KMS-11 (cell line): ENCODE data around the gene PDE2A.

ENCODE experiments used
- H2AFZ ChIP-seq: fragments of 200-600 bp; sonication (generic); 2 replicates; pipeline ENCODE4 v1.6.1; 2016; ENCODE audit warnings: antibody characterized with exemption, mixed run types, low read depth
- H3K27ac ChIP-seq: fragments of 200-600 bp; sonication (generic); 2 replicates; pipeline ENCODE4 v1.6.1; 2016; ENCODE audit warnings: mild to moderate bottlenecking, mixed run types
- H3K27me3 ChIP-seq: fragments of 200-600 bp; sonication (generic); 2 replicates; pipeline ENCODE4 v1.6.1; 2017; ENCODE audit warnings: mild to moderate bottlenecking, low read depth, mixed run types, moderate library complexity; ENCODE audit not compliant: insufficient read depth
- H3K36me3 ChIP-seq: fragments of 200-600 bp; sonication (generic); 2 replicates; pipeline ENCODE4 v1.6.1; 2017; ENCODE audit warnings: mild to moderate bottlenecking, mixed run types; ENCODE audit not compliant: insufficient read depth
- H3K4me1 ChIP-seq: fragments of 200-600 bp; sonication (generic); 2 replicates; pipeline ENCODE4 v1.6.1; 2016; ENCODE audit warnings: mild to moderate bottlenecking, low read depth, mixed run types; ENCODE audit not compliant: poor library complexity, severe bottlenecking
- H3K4me2 ChIP-seq: fragments of 200-600 bp; sonication (generic); 2 replicates; pipeline ENCODE4 v1.7.0; 2016; ENCODE audit warnings: mild to moderate bottlenecking, mixed run types
- H3K4me3 ChIP-seq: fragments of 200-600 bp; sonication (generic); IDR thresholded peaks from 2 replicates; pipeline ENCODE4 v1.6.1; 2017; ENCODE audit warnings: low read depth, low read length, mixed read lengths; ENCODE audit not compliant: insufficient read depth
- H3K79me2 ChIP-seq: fragments of 200-600 bp; sonication (generic); 2 replicates; pipeline ENCODE4 v1.6.1; 2016; ENCODE audit warnings: low read depth, mixed run types; ENCODE audit not compliant: insufficient read depth
- H3K9ac ChIP-seq: fragments of 200-600 bp; sonication (generic); 2 replicates; pipeline ENCODE4 v1.6.1; 2016; ENCODE audit warnings: mild to moderate bottlenecking, mixed run types
- H4K20me1 ChIP-seq: fragments of 200-600 bp; sonication (generic); 2 replicates; pipeline ENCODE4 v1.6.1; 2016; ENCODE audit warnings: mild to moderate bottlenecking, mixed run types; ENCODE audit not compliant: insufficient read depth
- CTCF ChIP-seq: fragments of 200-600 bp; sonication (generic); conservative IDR thresholded peaks from 2 replicates; pipeline ENCODE4 v1.6.1; 2017; ENCODE audit warnings: low read depth, mild to moderate bottlenecking, antibody characterized with exemption, low read length, moderate library complexity, mixed read lengths

Gene PDE2A

GRCh38 chr11:72621008-72621610 is 53.1 kb downstream of the PDE2A start:
- no peak overlapping the region for H2AFZ ChIP-seq
- no peak overlapping the region for H3K27ac ChIP-seq
- H3K79me2 ChIP-seq, result no peaks in the 10 kb centered on the region
- no peak overlapping the region for H3K4me3 ChIP-seq
- no peaks in the 10 kb centered on the region for H4K20me1 ChIP-seq
- H3K4me1 ChIP-seq, result no peaks in the 10 kb centered on the region
- H3K9ac ChIP-seq, result no peak overlapping the region
- TF ChIP-seq CTCF, result no peak
- H3K4me2 ChIP-seq, result no peak overlapping the region
- peaks cover 66% of the 10 kb centered on the region for H3K27me3 ChIP-seq
- H3K36me3 ChIP-seq, result no peaks in the 10 kb centered on the region

- Histone ChIP-seq H3K9ac (no peak overlapping the region), H2AFZ (no peak overlapping the region), H3K4me3 (no peak overlapping the region), H4K20me1 (no peaks in the 10 kb centered on the region), H3K79me2 (no peaks in the 10 kb centered on the region), H3K36me3 (no peaks in the 10 kb centered on the region), H3K4me2 (no peak overlapping the region), H3K27me3 (peaks cover 83% of the 10 kb centered on the region), H3K4me1 (no peaks in the 10 kb centered on the region), H3K27ac (no peak overlapping the region)
- no peak for TF ChIP-seq CTCF
These were observed 55.4 kb downstream of the PDE2A start for GRCh38 chr11:72618803-72619202.

GRCh38 chr11:72617080-72617762 is 57.0 kb downstream of the PDE2A start:
- H3K9ac ChIP-seq, result no peak overlapping the region

GRCh38 chr11:72616655-72617054 is 57.6 kb downstream of the PDE2A start:
- H3K36me3 ChIP-seq, result no peaks in the 10 kb centered on the region
- H3K4me2 ChIP-seq, result no peak overlapping the region
- no peak overlapping the region for H2AFZ ChIP-seq
- no peak overlapping the region for H3K27ac ChIP-seq
- no peak overlapping the region for H3K4me3 ChIP-seq
- TF ChIP-seq CTCF, result no peak
- H3K27me3 ChIP-seq, result peaks cover 80% of the 10 kb centered on the region
- H3K4me1 ChIP-seq, result no peaks in the 10 kb centered on the region
- H3K9ac ChIP-seq, result no peak overlapping the region
- H3K79me2 ChIP-seq, result no peaks in the 10 kb centered on the region
- no peaks in the 10 kb centered on the region for H4K20me1 ChIP-seq

More at GRCh38 chr11:72617080-72617762, 57.0 kb downstream of the PDE2A start:
- Histone ChIP-seq H3K4me3 (no peak overlapping the region), H3K4me2 (no peak overlapping the region), H2AFZ (no peak overlapping the region), H3K36me3 (no peaks in the 10 kb centered on the region), H4K20me1 (no peaks in the 10 kb centered on the region), H3K79me2 (no peaks in the 10 kb centered on the region), H3K4me1 (no peaks in the 10 kb centered on the region), H3K27me3 (peaks cover 83% of the 10 kb centered on the region), H3K27ac (no peak overlapping the region)
- TF ChIP-seq CTCF, result no peak
